HG03280 (cell line): ENCODE results near the gene TTC7B.
"Not testable (repeated sequence)": the region's sequence is repeated elsewhere in the genome, so short reads cannot be mapped to it uniquely, and the experiment has no call there.

Experiments
- ATAC-seq: cut with Tn5 transposase; IDR thresholded peaks from one replicate; pipeline ENCODE4 v1.9.1; 2021; ENCODE audit warnings: mild to moderate bottlenecking, moderate library complexity; ENCODE audit not compliant: unreplicated experiment

The TTC7B gene, protein sequence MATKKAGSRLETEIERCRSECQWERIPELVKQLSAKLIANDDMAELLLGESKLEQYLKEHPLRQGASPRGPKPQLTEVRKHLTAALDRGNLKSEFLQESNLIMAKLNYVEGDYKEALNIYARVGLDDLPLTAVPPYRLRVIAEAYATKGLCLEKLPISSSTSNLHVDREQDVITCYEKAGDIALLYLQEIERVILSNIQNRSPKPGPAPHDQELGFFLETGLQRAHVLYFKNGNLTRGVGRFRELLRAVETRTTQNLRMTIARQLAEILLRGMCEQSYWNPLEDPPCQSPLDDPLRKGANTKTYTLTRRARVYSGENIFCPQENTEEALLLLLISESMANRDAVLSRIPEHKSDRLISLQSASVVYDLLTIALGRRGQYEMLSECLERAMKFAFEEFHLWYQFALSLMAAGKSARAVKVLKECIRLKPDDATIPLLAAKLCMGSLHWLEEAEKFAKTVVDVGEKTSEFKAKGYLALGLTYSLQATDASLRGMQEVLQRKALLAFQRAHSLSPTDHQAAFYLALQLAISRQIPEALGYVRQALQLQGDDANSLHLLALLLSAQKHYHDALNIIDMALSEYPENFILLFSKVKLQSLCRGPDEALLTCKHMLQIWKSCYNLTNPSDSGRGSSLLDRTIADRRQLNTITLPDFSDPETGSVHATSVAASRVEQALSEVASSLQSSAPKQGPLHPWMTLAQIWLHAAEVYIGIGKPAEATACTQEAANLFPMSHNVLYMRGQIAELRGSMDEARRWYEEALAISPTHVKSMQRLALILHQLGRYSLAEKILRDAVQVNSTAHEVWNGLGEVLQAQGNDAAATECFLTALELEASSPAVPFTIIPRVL

DNA sequence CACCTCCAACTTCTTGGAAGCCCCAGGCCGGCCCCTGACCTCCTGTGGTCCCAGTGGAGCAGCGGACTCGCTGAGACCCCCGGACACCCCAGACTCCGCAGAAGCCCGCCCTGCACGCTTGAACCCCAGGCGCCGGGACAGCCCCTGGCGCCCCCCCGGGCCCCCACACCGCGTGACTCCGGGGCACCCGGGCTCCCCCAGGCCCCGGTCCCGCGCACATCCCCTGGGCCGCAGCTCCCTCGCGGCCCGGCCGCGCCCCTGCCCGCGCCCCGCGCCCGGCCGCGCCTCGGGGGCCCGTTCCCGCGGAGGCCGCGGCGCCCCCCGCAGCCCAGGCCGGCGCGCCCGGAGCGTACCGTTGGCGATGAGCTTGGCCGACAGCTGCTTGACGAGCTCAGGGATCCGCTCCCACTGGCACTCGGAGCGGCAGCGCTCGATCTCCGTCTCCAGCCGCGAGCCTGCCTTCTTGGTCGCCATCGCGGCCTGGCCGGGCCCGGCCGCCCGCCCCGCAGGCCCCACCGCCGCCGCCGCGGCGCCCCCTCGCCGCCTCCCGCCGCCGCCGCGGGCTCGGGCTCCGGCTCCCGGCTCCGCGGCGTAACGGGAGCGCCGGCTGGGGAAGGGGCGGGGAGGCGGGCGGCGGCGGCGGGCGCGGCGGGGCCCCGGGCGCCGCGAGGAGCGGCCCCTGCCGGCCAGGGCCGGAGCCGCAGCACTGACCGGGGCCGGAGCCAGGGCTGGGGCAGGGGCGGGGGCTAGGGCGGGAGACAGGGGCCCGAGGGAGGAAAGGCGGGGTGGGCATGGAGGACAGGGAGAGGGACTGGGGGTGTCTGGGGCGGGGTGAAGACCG is at the start of gene TTC7B:
TTC7B (minus strand) TSS at position 609 of the 841 bp plus-strand sequence; CDS start at position 474, 135 bp downstream.
- peak; percentile 79 for ATAC-seq

DNA sequence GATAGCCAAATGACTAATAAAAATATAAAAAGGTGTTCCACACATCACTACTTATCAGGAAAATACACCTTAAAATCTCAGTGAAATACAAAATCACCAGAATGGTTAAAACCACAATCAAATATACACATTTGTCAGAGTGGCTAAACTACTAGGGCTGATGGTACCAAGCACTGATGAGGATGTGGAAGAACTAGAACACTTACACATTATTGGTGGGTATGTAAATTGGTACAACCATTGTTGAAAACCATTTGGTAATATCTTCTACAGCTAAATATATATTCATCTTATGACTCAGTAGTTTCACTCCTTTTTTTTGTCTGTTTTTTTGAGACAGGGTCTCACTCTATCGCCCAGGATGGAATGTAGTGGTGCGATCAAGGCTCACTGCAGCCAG is 48.5 kb upstream of the TTC7B start:
- ATAC-seq, result no peak

DNA sequence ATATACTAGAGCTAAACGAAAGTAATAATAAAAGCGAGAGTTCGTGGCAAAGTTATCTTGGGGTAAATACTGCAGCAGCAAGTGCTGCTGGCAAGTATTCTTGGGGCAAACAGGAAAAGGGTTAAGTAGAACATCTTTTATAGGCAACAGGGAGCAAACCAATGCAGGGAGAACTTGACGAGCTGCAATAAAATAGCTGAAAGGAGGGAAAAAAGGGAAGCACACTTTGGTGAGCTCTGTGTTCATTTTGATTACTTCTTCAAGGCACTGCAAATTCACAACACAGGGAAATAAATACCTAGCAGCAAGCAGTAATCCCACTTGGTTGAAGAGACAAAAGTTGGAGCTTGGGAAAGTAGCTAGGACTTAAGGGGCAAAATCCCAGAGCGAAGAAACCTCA is 42.3 kb upstream of the TTC7B start:
- ATAC-seq, result no peak

DNA sequence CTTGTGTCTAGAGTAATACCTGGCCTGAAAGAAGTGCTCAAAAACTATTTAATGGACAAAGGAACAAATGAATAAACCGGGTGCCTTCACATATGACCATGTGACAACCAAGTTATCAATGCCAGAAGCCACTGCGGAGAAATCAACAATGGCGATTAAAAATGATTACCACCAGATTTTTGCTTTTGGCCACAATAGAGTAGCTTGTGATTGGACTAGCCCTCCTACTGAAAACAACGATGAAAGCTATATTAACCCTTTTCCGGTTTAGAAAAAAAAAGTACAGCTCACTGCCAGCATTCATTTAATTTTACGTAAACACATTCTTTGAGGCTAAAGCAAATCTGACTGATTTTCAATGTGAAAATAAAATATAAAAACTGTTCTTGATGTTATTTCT is 41.6 kb upstream of the TTC7B start:
- no peak for ATAC-seq

DNA sequence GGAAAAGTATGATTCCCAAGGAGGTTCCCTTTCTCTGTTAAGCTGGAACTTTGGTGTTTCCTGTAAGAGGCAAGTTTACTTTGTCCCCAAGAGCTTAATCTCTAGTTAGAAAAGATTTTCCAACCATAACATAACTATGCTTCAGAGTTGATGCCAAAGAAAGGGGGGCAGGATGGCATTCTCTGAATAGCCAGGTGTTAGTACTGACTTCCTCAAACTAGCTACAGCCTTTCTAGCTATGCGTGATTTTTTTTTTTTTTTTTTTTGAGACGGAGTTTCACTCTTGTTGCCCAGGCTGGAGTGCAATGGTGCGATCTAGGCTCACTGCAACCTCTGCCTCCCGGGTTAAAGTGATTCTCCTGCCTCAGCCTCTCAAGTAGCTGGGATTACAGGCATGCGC is 39.9 kb upstream of the TTC7B start:
- ATAC-seq, result not testable (repeated sequence)

DNA sequence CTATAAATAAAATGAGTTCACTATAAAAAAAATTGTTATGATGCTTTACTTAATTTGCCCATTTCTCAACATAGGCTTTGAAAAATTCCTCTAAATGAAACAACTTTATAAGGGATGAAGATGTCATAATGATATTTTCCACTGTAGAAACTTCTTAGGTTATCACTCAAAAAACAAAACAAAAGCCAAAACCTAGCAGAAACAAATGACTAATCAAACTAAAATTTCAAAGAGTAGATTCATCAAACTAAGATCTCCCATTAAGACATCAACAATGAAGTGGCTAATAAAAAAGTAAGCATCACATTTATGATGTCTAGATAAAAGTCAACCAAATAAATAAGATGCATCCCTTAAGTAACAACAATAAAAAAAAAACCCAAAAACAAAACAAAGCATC is 36.9 kb upstream of the TTC7B start:
- no peak for ATAC-seq

DNA sequence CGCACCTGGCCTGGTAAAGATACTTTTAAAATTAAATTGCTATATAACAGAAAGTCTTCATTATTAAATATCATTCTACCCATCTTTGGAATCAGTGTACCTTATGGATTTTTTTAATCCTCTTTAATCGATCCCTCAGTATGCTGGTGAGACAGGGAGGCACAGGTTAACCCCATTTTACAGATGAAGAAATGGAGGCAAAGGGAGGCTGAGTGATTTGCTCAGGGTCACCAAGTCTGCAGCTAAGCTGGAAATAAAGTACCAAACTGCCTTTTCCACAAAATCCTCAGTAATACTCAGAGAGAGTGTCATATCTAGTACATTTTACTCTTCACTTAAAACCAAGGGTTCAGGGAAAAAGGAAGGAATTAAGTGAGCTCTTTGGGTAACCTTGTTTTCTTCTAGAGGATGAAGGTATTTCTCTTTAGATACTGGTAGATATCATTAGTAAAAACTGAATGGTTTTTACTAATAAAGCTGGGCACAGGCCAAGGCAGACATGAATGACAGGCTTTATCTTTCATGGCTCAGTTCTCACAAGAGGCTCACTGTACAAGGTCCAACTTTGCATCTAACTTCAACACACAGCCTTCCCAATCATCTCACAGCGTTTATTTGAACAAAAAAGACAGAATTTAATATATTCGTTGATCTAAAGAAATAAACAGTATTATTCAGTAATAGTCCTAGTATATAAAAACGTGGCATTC is 35.3 kb upstream of the TTC7B start:
- ATAC-seq, result no peak

DNA sequence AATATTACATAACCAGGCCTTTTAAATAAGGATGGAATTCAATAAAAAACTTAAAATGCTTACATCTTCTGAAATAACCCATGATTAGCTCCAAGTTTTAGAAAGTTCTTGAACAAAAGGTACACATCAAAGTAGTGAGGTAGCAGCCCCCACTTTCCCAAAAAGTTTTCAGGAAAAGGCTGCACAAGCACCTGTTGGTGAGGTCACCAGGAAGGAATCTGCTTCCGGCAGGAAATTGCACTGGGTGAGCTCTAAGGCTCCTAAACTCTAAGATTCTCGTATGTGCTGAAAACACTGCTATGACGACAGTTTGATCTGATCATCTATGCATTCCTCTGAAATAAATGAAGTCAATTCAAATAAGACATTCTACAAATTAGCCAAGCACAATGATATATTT is 34.3 kb upstream of the TTC7B start:
- ATAC-seq, result no peak

DNA sequence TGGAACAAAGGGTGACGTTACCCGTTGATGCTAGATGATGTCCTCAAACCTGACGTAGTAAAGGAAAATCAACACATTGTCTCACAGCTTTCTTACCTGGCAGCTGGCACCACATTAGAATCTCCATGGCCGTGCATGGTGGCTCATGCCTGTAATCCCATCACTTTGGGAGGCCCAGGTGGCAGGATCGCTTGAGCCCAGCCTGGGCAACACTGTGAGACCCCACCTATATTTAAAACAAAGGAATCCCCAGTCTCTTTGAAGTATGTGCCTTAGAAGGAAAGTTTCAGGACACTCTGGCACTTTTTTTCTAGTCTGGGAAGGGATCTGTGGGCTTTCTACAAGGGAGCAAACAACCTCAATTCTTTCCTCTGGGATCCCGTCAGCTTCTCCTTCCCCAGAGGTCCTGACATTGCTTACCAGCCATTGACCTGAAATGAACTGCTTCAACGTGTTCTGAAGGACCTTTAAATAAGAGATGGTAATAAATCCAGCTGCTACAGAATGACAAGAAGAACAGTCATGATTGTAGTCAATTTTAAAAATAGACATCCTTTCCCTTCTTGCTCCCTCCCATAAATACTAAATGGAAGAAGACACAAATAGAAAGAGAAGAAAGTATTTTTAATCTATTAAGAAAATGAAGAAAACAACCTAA is 33.7 kb upstream of the TTC7B start:
- no peak for ATAC-seq

DNA sequence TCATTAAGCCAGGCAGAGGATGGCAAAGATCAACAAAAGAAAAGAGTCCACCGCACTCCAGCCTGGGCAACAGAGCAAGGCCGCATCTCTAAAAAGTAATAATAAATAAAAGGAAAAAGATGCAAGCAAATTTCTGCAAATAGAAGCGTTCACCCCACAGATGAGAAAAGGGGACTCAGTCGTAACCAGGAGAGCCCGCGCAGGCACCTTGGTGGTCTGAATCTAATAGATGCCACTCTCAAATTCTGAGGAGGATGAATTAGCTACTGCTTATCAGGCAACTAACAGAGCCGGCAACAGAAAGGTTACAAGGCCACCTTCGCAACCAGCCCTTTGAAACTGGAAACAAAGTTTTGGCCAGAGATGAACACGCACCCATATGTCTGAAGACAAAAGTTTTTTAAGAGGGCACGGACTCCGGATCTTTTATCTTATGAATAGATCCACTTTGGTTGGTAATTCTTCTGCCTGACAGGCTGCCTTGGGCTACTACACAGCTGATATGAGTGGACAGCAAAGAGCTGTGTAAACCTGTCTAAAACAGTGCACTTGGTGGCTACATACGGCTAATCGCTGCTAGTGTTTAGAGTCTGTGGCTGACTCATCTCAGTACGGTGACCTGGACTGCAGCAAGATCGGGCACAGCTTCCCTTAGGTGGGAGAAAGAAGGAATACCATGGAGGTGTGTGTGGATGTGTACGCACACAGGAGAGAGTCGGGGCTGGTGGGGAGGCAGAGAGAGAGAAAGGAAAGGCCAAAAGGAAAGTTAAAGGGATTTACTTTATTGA is 32.9 kb upstream of the TTC7B start:
- ATAC-seq, result no peak

DNA sequence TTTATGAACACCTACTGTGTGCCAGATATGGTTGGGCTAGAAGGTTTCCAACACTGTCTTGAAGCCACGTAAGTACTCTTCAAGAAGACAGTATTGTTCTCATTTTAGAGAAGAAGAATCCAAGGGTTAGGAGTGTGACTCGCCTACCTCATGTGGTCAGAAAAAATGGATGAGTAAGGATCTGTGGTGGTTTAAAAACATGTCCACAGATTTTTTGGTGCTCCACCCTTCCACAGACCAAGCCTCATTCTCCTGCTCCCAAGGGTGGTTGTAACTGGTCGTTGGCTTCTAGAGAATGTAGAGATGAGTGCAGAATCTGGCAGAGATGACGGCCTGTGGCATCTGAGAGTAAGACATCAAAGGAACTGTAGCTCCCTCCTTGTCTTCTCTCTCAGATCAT is 30.3 kb upstream of the TTC7B start:
- no peak for ATAC-seq

DNA sequence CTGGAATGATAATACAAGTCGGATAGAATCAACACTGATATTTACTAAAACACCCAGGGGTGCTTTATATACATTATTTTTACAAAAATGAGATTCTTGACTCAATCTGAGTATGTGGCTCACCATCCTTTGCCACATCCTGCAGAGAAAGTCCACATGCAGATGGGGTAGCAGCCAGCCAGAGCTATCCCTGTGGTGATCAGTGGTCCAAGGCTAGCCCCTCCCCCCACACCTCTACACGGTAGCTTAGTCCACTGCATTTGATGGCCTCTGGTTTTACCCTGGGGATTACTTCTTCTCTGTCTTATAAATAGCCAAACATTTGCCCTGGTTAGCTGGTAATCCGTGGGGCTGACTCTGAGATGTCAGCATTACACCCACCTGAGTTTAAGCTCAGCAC is 28.1 kb upstream of the TTC7B start:
- ATAC-seq, result no peak

DNA sequence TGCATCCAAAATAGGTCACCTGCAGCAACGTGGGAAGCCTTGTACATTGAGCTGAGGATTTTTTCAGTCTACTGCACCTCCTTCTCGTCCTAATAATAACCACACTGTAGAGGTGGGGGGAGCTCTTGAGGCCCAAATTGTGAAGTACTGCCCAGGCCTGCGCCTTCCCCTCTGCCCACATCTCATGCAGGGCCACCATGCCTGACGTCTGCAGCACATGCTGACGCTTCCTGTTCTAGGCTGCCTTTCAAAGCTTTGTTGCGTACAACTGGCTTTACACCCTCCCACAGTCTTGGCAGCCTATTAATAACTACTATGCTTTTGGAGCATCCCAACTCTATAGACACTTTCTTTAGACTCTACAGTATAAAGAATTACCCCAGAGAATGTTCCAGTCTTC is 26.5 kb upstream of the TTC7B start:
- ATAC-seq, result no peak

DNA sequence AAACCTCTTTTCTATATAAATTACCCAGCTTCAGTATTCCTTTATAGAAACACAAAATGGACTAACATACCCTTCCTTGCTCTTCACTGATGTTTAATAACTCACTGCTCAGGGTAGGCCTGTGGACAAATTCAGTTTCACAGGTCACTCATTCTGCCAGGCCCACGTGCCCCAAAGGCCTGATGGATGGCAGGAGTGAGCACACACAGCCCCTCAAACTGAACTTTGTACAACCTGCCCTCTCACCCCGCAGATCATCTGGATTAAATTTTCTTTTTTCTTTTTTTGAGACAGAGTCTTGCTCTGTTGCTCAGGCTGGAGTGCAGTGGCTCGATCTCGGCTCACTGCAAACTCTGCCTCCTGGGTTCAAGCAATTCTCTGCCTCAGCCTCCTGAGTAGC is 24.4 kb upstream of the TTC7B start:
- ATAC-seq, result not testable (repeated sequence)

DNA sequence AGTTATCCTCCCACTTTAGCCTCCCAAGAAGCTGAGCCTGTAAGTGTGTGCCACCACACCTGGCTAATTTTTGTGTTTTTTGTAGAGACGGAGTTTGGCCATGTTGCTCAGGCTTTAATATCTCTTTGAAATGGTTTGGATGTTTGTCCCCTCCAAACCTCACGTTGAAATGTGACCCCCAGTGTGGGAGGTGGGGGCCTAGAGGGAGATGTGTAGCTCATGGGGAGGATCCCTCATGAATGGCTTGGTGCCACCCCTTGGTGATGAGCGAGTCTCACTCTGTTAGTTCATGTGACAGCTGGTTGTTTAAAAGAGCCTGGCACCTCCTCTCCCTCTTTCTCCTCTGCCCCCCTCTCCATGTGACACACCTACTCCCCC is 23.6 kb upstream of the TTC7B start:
- ATAC-seq, result no peak

DNA sequence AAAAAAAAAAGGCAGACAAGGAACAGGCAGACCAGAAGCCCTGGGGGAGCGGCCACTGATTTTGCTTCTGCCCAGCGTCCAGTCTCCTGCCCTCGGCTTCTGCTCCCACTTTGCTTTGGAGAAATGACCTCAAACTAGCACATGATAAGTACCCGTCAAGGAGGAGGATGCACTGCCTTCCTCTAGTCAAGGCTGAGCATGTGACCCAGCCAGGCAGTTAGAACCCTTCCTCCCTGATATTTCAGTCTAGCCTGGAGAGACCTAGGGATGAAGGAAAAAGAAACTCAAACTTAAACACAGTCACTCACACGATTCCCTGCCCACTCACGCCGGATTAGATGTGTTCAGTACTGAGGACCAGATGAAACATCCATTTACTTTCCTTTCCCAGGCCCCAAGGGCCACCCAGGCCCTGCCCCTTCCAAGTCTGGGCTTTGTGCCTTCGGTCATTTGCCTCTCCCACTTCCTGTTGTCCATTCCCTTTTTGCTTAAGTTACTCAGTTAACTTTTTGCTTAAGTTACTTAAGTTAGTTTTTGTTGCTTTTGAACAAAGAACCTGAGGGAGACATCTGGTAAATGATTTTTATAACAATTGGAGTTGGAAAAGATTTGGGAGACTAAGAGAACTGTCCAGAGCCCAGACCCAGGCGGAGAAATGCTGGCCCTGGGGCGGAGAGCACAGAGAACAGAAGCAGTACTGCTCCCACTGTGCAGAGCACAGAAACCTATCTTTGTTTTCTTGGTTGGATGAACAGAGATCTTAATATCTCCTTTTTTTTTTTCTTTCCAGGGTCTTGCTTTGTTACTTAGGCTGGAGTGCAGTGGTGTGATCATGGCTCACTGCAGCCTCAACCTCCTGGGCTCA is 23.0 kb upstream of the TTC7B start:
- no peak for ATAC-seq

DNA sequence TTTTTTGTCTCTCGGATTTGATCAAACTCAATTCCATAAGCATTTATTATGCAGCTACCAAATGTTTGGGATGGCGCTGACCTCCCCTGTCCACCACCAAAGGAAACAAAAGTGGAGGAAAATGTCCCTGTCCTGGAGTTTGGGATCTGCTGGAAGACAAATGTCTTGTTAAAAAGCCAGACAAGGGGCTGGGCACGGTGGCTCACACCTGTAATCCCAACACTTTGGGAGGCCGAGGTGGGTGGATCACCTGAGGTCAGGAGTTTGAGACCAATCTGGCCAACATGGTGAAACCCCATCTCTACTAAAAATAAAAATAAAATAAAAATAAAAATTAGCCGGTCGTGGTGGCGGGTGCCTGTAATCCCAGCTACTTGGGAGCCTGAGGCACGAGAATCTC is 22.3 kb upstream of the TTC7B start:
- not testable (repeated sequence) for ATAC-seq

DNA sequence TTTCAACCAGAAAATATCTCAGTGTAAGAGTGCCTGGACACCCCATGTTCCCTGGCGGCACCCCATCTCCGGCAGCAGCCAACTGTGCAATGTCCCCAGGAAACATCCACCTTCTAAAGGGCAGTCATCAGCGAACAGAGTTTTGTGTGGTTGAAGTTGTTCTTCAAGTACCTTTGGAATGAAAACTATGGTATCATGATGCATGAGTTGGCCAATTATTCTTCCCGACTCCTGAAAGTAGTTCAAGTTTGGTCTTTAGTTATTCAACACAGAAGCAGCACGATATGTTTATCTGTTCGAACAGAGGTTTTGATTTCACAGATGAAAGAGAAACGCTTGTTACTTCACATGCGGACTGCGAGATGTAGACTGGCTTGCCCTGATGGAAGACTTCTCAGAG is 21.1 kb upstream of the TTC7B start:
- no peak for ATAC-seq
